GM10847 (cell line): ENCODE results near the gene CLSTN1.

Experiments used
- POLR2A ChIP-seq: IDR thresholded peaks from 2 replicates; pipeline ENCODE4 v1.6.1; 2011; ENCODE audit not compliant: insufficient read length; ENCODE audit errors: extremely low read depth

CLSTN1 gene

DNA sequence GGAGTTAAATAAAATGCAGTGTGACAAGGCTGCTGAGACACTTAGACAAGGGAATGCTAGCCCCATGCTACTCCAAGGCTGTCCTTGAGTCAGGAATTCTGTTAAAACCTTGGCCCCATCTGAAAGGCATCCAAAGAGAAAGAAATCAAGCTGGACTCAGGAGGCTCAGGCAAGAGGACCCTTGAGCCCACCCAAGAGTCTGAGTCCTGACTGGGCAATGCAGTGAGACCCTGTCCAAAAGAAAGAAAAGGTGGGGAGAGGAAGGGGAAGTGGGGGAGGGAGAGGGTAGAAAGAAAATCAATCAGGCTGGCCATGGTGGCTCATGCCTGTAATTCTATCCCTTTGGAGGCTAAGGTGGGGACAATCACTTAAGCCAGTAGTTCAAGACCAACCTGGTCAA is 26.7 kb downstream of the CLSTN1 start:
- no peak for TF ChIP-seq POLR2A

DNA sequence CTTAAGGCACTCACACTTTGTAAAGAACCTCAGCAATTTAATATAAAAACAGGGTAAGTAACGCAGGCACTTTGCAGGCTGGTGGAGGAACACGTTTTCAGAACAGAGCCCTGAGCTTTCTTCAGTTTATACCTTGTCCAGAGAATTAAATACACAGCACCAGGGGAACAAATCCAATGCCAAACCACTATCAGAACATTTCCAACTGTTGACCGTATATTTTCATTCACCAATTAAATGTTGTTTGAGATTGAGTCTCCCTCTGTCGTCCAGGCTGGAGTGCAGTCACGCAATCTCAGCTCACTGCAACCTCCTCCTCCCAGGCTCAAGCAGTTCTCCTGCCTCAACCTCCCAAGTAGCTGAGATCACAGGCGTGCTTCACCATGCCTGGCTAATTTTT is 29.7 kb downstream of the CLSTN1 start:
- no peak for TF ChIP-seq POLR2A

DNA sequence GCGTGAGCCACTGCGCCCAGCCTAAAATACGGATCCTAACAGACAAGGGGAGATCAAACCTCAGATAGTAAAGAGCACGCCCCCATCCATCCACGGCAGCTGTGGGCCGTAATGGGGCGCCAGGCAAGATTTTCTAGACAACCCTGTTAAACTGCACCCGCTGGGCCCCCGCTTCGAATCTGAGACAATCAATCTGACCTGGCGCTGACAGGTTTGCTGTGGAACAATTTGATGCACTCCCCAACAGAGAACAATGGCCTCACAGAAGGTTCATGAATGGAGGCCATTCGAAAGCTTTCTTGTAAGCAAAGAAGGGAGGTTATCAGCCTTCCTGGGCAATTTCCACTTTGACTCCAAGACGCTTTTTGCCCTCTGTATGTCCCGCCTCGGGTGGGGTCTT is 30.5 kb downstream of the CLSTN1 start:
- TF ChIP-seq POLR2A = no peak

DNA sequence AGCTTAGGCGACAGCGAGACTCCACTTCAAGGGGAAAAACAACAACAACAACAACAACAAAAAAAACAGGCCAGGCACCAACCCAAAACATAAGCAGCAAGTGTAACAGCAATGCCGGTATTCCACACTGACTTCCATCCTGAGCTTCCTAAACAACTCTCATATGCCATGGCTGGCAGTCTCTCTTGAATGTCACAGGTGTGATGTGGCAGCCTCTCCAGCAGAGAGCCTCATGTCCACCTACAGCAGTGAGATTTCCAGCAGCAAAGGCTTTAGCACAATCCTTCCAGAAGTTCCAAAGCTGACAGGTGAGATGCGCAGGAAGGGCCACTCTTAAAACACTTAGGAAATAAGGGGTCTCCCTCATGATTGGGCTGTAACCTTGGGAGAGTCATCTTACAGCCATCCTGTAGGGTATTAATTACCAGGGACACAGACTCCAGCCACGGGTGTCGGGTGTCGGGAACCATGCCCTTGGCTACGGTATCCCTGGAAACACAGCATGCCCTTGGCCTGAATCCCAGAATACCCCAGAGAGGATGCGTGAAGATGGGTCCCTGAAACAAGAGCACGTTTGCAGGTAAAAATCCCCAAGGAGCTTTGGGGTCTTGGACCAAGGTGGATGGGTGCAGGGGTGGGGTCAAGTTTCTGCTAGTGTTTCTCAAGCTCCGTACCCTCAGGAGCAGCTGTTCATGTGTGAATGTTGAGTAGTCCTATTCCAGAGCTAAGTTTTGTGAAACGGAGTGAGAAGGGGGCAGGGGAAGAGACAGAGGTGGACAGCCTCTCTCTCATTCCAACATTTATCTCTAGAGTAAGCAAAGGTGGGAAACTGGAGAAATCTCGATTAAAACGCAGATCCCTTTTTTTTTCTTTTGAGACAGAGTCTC is 31.4 kb downstream of the CLSTN1 start:
- no peak for TF ChIP-seq POLR2A

DNA sequence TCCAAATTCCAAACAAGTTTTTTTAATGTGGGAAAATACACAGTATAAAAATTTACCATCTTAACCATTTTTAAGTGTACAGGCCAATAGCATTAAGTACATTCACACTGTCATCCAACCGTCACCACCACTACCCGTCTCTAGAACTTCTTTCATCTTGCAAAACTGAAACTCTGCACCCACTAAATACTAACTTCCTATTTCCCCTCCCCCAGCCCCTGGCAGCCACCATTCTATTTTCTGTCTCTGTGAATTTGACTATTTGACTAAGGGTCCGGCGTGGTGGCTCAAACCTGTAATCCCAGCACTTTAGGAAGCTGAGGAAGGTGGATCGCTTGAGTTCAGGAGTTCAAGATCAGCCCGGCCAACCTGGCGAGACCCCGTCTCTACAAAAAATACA is 36.1 kb downstream of the CLSTN1 start:
- no peak for TF ChIP-seq POLR2A

DNA sequence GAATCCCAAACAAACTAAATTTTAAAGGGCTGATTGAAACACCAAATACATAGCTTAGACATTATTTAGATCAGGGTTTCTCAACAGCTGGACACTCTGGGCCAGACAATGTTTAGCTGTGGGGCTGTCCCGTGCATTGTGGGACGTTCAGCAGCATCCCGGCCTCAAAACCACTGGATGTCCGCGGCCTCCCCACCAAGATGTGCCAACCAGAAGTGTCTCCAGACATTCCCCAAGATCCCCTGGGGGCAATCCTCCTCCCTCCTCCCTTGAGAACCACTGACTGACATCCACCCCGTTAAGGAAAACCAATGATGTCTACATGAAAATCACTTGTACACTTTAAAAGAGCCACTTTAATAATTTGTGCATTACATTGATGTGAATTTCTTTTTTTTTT is 38.4 kb downstream of the CLSTN1 start:
- no peak for TF ChIP-seq POLR2A

DNA sequence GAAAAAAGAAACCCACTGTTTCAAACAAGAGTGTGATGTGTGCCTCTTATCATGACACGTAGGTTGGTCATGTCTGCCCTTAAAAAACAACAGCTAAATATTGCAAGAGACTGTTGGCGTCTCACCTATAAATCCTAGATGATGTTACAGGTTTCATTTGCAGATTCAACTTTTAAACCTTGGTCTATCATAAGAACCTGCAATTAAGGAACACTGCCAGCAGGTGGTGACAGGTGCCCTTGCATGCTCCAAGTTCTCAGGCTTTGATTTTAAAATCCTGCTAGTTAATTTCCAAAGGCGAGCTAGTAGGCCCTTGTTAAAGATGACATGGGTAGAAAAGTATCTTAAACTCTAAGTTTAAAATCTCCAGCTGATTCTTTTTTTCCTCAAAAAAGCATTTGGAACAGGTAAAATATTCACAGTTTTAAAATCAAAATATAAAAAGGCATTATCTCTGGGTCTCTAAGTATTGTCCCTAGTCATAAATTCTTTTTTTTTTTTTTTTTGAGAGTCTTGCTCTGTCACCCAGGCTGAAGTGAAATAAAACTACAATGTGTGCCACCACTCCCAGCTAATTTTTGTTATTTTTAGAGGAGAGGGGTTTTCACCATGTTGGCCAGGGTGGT is 39.1 kb downstream of the CLSTN1 start:
- TF ChIP-seq POLR2A = no peak

DNA sequence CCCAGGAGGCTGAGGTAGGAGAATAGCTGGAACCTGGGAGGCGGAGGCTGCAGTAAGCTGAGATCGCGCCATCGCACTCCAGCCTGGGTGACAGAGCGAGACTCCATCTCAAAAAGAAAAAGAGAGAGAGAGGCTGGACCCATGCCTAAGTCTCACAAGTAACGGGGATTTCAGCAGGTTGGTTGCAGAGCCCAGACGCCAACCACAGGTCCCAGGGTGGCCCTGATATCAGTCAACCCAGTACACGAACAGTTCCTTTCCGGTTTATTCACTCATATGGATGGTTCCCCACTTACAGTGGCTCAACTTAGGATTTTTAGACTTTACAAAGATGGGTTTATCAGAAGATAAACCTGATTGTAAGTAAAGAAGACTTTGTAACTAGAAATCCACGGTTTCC is 40.9 kb downstream of the CLSTN1 start:
- no peak for TF ChIP-seq POLR2A

DNA sequence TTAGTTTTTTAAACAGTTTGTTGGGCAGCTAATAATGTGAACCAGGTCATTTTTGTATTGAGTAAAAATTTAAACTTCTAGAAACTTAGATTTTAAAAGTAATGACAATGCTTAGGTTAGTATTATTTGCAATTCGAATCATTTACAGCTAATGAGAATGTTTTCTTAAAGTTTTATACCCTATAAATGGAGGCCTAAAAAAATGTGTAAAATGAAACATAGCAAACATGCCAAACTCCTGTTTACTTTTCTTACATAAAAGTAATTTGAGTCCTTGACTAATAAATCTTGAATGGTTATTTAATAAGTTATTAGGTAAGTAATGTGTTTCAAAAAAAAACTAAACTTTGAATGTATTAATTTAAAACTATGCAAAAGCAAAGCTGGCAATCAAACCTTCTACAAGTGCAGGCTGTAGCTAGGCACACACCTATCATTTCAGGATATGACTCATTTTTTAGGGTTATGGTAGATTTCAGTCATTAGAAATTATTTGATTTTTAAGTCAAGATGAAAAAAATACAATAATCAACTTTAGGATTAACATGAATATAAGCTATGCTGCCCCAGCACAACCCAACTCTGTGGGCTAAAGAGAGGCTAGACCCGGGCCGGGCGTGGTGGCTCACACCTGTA is 41.5 kb downstream of the CLSTN1 start:
- TF ChIP-seq POLR2A = no peak

DNA sequence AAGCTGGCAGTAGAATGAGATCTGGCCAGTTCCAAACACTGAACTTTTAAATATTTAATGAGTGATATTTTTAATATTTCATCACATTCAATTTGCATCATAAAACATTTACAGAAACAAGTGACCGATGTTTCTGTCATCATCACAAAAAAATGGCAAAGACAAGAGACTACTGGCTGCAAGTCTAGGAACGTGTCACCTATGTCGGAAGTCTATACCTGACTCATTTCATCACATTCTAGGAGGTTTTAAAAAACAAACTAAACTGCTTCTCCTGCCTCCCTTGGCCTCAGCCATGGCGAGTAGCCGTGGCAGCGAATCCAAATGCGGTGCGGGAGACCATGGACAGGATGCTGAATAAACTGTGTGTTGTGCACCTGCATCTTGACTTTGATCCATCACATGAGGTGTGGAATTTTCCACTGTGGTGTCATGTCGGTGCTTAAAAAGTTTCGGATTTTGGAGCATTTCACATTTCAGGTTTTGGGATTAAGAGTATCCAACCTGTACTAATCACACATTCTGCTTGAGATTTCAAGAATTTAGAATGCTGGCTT is 43.1 kb downstream of the CLSTN1 start:
- TF ChIP-seq POLR2A = no peak

DNA sequence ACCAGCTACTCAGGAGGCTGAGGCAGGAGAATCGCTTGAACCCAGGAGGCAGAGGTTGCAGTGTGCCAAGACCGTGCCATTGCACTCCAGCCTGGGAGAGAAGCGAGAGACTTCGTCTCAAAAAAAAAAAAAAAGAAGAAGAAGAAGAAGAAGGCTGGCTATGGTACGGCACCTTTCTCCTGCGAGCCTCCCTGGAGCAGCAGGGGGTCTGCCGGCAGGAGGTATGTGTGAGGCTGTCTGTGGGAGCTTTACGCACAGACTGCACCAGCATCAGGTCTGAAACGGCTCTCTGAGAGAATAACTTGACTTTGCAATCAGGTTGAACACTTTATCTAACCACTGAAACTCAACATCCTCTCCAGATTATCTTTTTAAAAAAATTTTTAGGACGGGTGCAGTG is 44.9 kb downstream of the CLSTN1 start:
- TF ChIP-seq POLR2A = no peak

DNA sequence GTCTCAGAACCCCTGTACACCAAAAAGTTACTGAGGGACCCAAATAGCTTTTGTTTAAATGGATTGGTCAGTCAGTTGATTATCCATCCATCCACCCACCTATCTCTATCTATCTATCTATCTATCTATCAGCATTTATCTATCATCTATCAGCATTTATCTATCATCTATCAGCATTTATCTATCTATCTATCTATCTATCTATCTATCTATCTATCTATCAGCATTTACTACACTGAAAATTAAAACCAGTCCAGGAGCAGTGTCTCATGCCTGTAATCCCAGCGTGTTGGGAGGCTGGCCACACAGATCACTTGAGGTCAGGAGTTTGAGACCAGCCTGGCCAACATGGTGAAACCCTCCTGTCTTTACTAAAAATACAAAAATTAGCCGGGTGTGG is 47.1 kb downstream of the CLSTN1 start:
- no peak for TF ChIP-seq POLR2A

DNA sequence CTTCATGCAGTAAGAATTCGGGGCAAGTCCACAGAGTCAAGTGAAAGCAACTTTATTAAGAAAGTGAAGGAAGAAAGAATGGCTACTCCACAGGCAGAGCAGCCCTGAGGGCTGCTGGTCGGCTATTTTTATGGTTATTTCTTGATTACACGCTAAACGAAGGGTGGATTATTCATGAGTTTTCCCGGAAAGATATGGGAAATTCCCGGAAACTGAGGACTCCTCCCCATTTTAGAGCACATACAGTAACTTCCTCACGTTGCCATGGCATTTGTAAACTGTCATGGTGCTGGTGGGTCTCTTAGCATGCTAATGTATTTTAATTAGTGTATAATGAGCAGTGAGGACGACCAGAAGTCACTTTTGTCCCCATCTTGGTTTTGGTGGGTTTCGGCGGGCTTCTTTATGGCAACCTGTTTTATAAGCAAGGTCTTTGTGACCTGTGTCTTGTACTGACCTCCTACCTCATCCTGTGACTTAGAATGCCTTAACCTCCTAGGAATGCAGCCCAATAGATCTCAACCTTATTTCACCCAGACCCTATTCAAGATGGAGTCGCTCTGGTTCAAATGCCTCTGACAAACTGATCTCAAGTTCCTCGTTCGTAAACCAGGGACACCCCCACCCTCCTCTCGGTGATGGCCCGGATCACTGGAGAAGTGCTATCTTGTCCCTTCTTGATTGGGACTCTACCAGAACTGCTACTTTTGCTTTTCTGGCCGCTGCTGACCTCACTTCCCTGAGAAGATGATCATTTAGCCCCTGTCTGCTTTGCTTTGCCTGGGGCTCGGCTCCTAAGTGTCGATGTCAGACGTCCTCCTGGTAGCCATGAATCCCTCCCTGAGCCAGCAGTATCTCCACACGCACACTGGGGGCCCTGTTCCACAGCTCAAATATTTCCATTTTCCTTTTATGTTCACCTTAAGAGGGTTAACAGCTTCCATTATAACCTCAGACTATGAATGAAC is 48.8 kb downstream of the CLSTN1 start:
- no peak for TF ChIP-seq POLR2A

DNA sequence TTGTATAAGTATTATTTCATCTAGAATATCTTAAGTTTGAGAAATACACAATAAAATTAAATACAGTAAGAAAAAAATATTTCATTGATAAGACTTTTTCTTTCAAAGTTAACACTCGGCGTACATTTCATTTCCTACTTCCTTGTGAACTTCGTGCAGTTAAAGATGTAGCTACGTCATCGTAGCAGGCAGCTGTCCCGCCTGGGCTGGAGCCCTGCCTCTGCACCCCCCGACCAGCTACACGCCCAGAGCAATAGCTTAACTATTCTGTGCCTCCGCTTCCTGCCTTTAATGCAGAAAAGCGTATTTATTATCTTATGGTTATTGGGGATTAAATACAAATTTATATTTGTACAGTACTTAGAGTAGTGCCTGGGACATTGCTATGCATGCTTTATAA is 53.5 kb downstream of the CLSTN1 start:
- no peak for TF ChIP-seq POLR2A

DNA sequence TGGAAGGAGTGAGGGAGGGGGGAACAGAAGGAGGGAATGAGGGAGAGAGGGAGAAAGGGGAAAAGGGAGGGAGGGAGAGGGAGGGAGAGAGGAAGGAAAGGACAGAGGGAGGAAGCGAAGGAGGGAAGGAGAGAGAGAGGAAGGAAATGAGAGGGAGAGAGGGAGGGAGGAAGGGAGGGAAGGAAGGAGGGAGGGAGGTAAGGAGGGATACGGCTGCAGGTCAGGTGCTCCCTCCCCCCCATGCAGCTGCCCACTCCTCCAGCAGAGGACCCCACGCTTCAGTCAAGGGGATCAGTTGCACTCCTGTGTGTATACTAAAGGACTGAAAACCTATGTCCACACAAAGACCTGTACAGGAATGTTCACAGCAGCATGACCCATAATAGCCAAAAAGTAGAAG is 54.8 kb downstream of the CLSTN1 start:
- no peak for TF ChIP-seq POLR2A

DNA sequence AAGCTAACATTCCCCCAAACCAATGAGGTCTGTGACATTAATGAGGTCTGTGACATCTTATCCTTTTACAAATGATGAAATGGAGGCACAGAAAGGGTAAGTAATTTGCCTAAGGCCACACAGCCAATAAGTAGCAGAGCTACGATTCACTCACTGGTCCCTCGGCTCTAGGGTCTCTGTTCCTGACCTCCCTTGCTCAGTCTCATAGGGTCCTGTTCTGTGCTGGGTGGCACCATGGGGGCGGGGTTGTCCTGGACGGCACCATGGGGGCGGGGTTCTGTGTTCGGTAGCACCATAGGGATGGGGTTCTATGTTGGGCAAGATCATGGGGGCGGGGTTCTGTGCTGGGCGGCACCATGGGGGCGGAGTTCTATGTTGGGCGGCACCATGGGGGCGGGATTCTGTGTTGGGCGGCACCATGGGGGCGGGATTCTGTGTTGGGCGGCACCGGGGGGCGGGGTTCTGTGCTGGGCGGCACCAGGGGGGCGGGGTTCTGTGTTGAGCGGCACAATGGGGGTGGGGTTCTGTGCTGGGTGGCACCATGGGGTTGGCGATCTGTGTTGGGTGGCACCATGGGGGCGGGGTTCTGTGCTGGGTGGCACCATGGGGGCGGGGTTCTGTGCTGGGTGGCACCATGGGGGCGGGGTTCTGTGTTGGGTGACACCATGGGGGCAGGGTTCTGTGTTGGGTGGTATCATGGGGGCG is 55.6 kb downstream of the CLSTN1 start:
- TF ChIP-seq POLR2A = no peak
